GM23248 (cell line): Measurements from ENCODE around the gene SCAF4.

ENCODE experiments used
- EZH2 ChIP-seq: fragments of 200-600 bp; sonication (generic); IDR thresholded peaks from 2 replicates; pipeline ENCODE4 v1.6.1; 2018; ENCODE audit warnings: antibody characterized with exemption, mild to moderate bottlenecking; ENCODE audit not compliant: insufficient read depth, poor library complexity, severe bottlenecking
- EZH2phosphoT487 ChIP-seq: fragments of 200-600 bp; sonication (generic); IDR thresholded peaks from 2 replicates; pipeline ENCODE4 v1.6.1; 2018; ENCODE audit warnings: antibody characterized with exemption, moderate library complexity, mild to moderate bottlenecking, low read depth; ENCODE audit not compliant: insufficient read depth

GRCh38 chr21:31647650-31648049 lies 84.3 kb downstream of the SCAF4 start:
- TF ChIP-seq EZH2 (no peak), EZH2phosphoT487 (no peak)
